ENCODE data around the gene ANKLE2.

ANKLE2 gene

DNA sequence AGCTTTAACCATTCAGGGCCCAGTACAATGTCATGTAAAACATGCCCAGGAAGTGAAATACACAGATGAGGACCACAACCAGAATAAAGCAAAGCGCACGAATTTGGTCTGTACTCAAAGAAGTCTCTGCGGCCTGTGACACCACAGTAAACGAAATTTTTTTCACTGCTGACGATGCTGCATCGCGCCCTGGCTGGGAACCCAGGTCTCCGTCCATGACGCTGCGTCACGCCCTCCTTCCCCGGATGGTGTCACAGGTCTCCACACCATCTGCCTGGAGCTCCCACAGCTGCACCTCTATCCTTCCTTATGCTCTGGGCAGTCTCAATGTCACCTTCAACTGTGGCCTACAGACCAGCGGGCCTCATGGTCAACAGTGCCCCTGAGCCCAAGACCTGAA lies 17.8 kb downstream of the ANKLE2 start:
- no peak for DNase-seq

DNA sequence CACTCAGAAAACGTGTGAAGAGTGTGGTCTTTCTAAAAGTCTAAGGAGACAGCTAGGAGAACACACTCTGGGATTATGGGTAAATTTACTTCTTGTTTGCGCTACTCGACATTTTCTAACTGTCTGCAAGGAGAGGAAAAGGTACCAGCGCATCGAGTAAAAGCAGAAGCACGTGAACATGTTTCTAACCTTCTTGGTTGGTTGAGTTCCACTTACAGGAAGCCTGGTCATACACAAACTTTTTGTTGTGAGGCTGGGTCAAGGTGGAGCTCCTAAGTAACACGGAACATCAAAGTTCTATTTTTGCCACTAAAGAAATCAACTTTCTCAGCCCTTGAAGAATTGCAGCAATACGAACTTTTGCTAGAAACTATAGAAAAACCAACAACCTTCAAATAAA lies 20.0 kb downstream of the ANKLE2 start:
- DNase-seq: no peak

GRCh38 chr12:132740652-132741051 lies 21.0 kb downstream of the ANKLE2 start:
- no peak for DNase-seq

GRCh38 chr12:132740313-132740646 lies 21.4 kb downstream of the ANKLE2 start:
- no peak for DNase-seq

- DNase-seq: no peak
Measured at GRCh38 chr12:132739600-132740312, 21.9 kb downstream of the ANKLE2 start.

DNA sequence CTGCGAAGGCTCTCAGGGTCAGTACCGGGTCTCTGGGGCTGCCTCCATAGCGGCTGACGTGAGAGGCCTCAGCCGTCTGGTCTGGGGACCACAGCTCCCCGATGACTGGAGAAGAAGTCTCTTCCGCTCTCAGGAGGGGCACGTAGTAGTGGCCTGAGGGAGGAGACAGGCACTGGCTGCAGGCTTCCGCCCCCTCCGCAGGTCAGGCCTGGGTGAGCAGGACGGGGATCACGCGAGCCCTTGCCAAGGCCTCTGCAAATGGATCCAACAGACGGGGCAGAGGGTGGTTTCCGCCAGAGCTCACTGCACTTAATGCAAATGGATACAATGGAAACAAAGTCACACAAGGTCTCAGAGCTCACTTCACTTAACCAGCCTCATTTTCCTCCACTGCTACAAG lies 24.7 kb downstream of the ANKLE2 start:
- DNase-seq: no peak

GRCh38 chr12:132736378-132736777 lies 25.3 kb downstream of the ANKLE2 start:
- no peak for DNase-seq

DNA sequence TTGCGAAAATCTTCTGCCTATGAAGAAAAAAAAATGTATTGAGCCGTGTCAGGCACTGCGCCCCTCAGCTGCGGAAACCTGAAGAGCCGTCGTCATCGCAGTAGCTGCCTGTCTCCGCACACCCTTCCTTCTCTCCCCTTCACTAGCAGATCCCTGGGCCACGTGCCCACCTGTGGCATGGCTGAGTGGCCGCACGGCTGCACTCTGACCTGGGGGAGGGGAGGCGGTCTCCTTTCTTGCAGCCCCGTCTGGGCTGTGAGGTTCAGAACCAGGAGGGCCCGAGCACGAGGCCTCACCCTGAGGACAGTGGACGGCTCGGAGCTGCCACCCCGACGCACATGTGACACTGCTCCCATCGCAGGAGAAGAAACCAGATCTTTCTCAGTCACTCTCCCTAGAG lies 26.1 kb downstream of the ANKLE2 start:
- DNase-seq: no peak

DNA sequence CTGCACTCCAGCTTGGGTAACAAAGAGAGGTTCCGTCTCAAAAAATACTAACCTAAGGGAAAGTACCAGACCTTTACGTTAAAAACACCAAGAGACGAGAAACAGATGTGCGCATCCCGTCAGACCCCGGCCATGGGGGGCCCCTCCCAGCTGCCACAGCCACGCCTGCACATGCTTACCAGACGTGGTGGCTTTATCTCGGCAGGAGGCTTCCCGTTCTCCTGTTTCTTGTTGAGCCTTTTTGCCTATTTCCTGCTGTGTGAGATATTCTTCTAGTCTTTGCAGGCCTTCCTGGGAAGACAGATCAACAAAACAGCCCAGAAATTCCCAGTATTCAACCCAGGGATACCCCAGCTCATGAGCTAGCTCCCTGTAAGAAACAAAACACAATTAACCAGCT lies 27.4 kb downstream of the ANKLE2 start:
- DNase-seq: no peak

DNA sequence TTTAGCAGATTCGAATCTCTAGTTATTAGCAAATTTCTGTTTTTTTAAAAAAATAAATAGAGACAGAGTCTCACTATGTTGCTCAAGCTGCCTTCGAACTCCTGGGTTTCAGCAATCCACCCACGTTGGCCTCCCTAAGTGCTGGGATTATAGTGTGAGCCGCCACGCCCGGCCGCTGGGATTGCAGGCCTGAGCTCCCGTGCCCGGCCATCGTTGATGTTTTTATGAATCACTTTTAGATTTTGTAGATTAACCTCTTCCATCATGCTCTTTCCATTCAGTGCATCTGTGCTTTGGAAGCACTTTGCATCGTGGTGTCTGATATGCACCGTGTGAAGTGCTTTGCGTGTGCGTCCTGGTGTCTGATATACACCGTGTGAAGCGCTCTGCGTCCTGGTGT lies 30.1 kb downstream of the ANKLE2 start:
- no peak for DNase-seq

GRCh38 chr12:132730353-132730752 lies 31.3 kb downstream of the ANKLE2 start:
- no peak for DNase-seq

- DNase-seq: no peak
Measured at GRCh38 chr12:132729541-132730320, 31.9 kb downstream of the ANKLE2 start.

DNA sequence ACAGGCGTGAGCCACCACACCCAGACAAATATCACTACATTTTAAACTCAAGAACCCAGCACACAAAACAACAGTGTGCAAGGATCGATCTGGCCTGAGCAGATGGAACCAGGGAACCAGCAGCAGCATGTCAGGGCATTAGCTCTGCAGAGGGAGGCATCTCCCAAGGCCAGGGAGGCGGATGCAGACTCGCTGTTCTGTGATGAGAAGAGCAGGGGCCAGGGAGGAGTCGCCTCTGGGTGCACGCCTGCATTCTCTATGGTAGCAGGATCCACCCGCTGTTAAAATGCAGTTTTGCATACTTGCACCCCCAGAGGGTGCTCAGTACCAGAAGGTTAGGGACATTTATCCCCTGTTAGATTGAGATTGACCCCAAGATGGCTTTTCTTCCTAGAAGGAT lies 33.1 kb downstream of the ANKLE2 start:
- DNase-seq: no peak

GRCh38 chr12:132727091-132727794 lies 34.4 kb downstream of the ANKLE2 start:
- no peak for DNase-seq

DNA sequence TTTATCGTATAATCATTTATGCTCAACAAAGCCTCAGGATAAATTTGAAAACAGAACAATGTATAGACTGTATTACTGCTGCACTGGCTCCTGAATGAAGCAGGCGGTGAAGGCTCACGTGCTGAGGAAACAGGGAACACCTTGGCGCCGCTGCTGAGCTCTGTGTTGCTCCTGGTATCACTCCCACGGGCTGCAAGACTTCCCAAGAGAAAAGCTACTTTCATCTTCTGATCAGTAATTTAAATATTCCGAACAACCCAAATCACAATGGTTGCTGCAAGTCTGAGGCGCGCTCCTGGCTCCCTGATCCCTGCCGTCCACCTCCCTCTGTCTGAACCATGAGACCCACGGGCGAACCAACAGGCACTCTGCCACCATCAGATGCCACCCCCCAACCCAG lies 35.2 kb downstream of the ANKLE2 start:
- no peak for DNase-seq

GRCh38 chr12:132724506-132725241 lies 37.0 kb downstream of the ANKLE2 start:
- no peak for DNase-seq

DNA sequence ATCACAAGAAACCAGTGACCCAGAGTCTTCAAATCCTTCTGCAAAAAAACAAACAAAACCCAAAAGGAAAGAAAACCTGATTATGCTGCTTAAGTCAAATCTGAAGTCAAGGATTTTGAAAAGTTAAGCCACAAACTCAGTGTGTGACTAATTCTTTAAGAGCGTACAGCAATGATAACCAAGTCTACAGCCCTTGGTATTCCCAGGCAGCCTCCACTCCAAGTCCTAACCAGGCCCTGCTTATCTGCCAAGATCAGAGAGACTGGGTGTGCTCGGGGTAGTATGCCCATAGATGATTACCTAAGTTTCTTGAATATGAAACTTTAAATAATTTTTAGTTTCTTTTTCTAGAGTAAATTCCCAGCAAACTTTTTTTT lies 37.9 kb downstream of the ANKLE2 start:
- no peak for DNase-seq

GRCh38 chr12:132723015-132723763 lies 38.4 kb downstream of the ANKLE2 start:
- no peak for DNase-seq

DNA sequence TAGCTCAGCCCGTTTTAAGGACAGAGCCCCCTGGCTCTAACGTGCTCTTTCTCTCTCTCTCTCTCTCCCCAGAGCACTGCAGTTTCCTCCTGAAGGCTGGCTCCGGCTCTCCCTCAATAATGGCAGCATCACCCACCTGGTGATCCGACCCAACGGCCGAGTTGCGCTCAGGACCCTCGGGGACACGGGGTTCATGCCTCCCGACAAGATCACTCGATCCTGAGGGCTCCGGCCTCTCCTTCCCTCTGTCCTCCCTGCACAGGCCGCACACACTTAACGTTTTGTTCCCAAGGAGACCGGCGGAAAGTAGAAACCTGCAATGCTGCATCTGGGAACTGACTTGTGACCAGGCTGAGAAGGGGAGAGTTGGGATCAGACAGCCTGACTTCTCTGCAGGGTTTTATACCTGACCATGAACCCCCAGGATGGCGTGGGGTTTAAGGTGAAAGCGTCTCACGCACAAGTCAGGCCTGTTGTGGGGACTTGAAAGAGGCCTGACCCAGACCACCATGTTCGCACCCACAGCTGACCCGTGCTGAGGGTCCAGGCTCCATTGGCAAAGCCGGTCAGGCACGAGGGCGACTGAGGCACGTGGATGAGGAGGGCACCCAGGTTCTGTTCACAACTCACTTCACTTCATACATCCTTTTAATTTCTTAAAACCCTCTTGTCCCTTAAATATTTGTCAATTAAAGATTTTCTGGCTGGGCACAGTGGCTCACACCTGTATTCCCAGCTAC lies 40.9 kb downstream of the ANKLE2 start:
- no peak for DNase-seq

DNA sequence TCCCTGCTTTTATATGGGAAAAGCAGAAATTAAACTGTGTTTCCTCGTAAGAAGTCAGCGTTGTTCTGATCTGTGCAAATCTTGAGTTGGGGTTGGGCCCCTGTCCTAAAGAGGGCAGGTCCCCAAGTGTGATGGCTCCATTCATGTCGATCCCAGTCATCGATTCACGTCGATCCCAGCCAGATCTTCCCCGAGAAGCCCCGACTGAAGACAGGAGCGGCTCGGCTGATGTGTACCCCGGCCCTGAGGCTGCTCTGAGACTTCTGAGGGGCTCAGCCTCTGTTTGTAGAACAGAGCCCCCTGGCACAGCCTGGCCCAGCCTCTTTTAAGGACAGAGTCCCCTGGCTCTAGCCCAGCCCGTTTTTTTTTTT lies 41.7 kb downstream of the ANKLE2 start:
- DNase-seq: no peak

DNA sequence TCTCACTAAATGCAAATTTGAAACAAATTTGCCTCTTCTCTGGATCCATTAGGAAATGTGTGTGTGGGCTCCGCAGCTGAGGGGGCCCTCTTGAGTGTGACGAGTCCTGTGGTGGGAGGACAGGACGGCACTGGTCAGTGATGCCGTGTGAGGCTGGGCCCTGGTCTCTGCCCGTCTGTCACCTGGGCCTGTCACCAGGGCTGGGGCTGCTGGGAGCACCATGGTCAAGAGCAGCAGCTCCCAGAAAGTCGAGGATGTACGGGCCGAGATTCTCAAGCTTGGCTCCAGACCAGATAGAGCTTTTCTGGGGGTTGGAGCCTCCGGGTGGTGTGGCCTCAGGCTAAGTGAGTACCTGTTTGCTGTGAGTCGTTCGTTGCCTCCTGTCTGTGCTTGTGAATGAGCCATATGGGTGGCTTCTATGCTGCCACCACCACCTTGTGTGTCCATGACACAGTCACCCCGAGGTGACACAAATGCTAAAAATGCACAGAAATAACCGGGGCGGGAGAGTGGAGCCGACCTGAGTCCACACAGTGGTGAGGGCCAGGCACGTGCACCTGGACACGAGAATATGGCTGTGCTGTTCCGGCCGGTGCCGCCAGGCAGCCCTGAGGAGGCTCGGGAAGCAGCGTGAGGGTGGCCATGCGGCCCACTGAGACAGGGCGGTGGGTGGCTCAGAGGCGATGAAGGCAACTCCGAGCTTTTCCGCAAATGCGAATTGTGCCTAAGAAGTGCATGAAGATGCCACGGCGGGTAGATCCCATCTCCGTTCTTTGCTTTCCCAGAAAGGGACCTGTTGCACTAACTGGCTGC lies 42.3 kb downstream of the ANKLE2 start:
- no peak for DNase-seq
